ENCODE results near the gene SULT2A1.

- TF ChIP-seq CTCF (conservative IDR thresholded peaks at IDR 0.05; ENCODE audit: low read length) (no peak), EZH2phosphoT487 (IDR thresholded peaks at IDR 0.05; ENCODE audit: borderline replicate concordance, low read depth, low read length) (no peak)
Observed at GRCh38 chr19:47899335-47899734, 13.2 kb upstream of the SULT2A1 start.
